ENCODE measurements around the gene DLD.
"Not testable (repeated sequence)": the region's sequence is repeated elsewhere in the genome, so short reads cannot be mapped to it uniquely, and the experiment has no call there.

Gene DLD

GRCh38 chr7:107917763-107918651 is 27.0 kb downstream of the DLD start:
- DNase-seq: no peak

- no peak for DNase-seq
Observed at GRCh38 chr7:107918948-107919347, 28.0 kb downstream of the DLD start.

GRCh38 chr7:107920048-107920772 is 29.2 kb downstream of the DLD start:
- no peak for DNase-seq

- not testable (repeated sequence) for DNase-seq
Observed at GRCh38 chr7:107921826-107922225, 30.8 kb downstream of the DLD start.

- no peak for DNase-seq
Observed at GRCh38 chr7:107922886-107923285, 31.9 kb downstream of the DLD start.

- DNase-seq: no peak
Observed at GRCh38 chr7:107924841-107925504, 34.0 kb downstream of the DLD start.

- no peak for DNase-seq
Observed at GRCh38 chr7:107926481-107926880, 35.5 kb downstream of the DLD start.

- no peak for DNase-seq
Observed at GRCh38 chr7:107931740-107932515, 40.9 kb downstream of the DLD start.

GRCh38 chr7:107932805-107933204 is 41.8 kb downstream of the DLD start:
- DNase-seq: no peak

- DNase-seq: no peak
Observed at GRCh38 chr7:107933386-107934013, 42.5 kb downstream of the DLD start.

- DNase-seq: no peak
Observed at GRCh38 chr7:107934991-107935770, 44.2 kb downstream of the DLD start.

GRCh38 chr7:107936312-107936711 is 45.3 kb downstream of the DLD start:
- DNase-seq: no peak

- DNase-seq: no peak
Observed at GRCh38 chr7:107937531-107937930, 46.5 kb downstream of the DLD start.

- no peak for DNase-seq
Observed at GRCh38 chr7:107938456-107939250, 47.7 kb downstream of the DLD start.

- DNase-seq: no peak
Observed at GRCh38 chr7:107939573-107940489, 48.8 kb downstream of the DLD start.

GRCh38 chr7:107940951-107941350 is 50.0 kb downstream of the DLD start:
- no peak for DNase-seq

GRCh38 chr7:107943018-107943417 is 52.0 kb downstream of the DLD start:
- DNase-seq: no peak

GRCh38 chr7:107944411-107945169 is 53.6 kb downstream of the DLD start:
- DNase-seq: no peak

GRCh38 chr7:107945332-107945731 is 54.3 kb downstream of the DLD start:
- DNase-seq: no peak

All from GDM1 (cell line).